ENCODE results near the gene CNTNAP5. TPM values are rescaled to one million over a fixed set of nuclear protein-coding genes. Genes with fewer than 3 reads are reported as not detected.

Gene CNTNAP5
- total RNA-seq, 1 experiment from 2014 or later, result 0.48 TPM

GRCh38 chr2:124670187-124670586, 645.1 kb downstream of the CNTNAP5 start:
- Mint-ChIP-seq H3K4me1 (peaks cover 7% of the 10 kb centered on the region in 2 experiments), H3K27me3 (ENCODE audit: low read depth) (no peaks in the 10 kb centered on the region), H3K9me3 (peaks cover 0 to 3% of the 10 kb centered on the region in 2 experiments; a peak in 1 of 5 replicates), H3K4me3 (no peak overlapping the region), H3K36me3 (ENCODE audit: insufficient read depth in 1 of 3, low read depth in 3 of 3) (no peaks in the 10 kb centered on the region), H3K27ac (no peak overlapping the region)
- H2BK12ac ChIP-seq (ENCODE audit: insufficient read length, low read depth, low read length), result no peak overlapping the region
- H4K20me1 ChIP-seq (ENCODE audit: control insufficient read depth, insufficient read depth, insufficient read length), result no peaks in the 10 kb centered on the region
- H3K56ac ChIP-seq (ENCODE audit: insufficient read length, low read depth, low read length), result no peak overlapping the region
- no peak overlapping the region for H3K18ac ChIP-seq (ENCODE audit: insufficient read length, low read depth, low read length)
- H2BK5ac ChIP-seq (ENCODE audit: insufficient read length, low read length), result no peak overlapping the region
- no peaks in the 10 kb centered on the region for H3K79me1 ChIP-seq (ENCODE audit: insufficient read depth, low read depth, low read length, poor library complexity, severe bottlenecking)
- no peak overlapping the region for H2BK120ac ChIP-seq (ENCODE audit: low read depth, low read length, poor library complexity, severe bottlenecking)
- H4K91ac ChIP-seq (ENCODE audit: insufficient read length, low read depth, low read length), result no peak overlapping the region
- H3K4me2 ChIP-seq (ENCODE audit: insufficient read depth, insufficient read length, low read length), result no peak overlapping the region
- H2BK20ac ChIP-seq (ENCODE audit: low read depth, low read length, poor library complexity, severe bottlenecking), result no peak overlapping the region
- H3K23me2 ChIP-seq (ENCODE audit: insufficient read length, low read depth, low read length, poor library complexity, severe bottlenecking), result no peaks in the 10 kb centered on the region
- H3K14ac ChIP-seq (ENCODE audit: insufficient read depth, low read length), result no peak overlapping the region
- no peak overlapping the region for H3K9ac ChIP-seq (ENCODE audit: extremely low read depth, insufficient read length, low read length)
- no peaks in the 10 kb centered on the region for H3K79me2 ChIP-seq (ENCODE audit: insufficient read depth, low read length)
- no peak overlapping the region for H2BK15ac ChIP-seq (ENCODE audit: low read depth, low read length)
- TF ChIP-seq CTCF (conservative IDR thresholded peaks at IDR 0.05), result no peak
- no peak for DNase-seq
- H3T11ph ChIP-seq (ENCODE audit: low read length), result no peak overlapping the region
- no peak overlapping the region for H3K4ac ChIP-seq (ENCODE audit: low read depth, low read length)
- no peak overlapping the region for H2AFZ ChIP-seq (ENCODE audit: low read length)
- H4K5ac ChIP-seq (ENCODE audit: insufficient read length, low read depth, low read length), result no peak overlapping the region
- no peak overlapping the region for H3K23ac ChIP-seq (ENCODE audit: insufficient read length, low read depth, low read length)
- no peak overlapping the region for H4K8ac ChIP-seq (replicated peaks; ENCODE audit: insufficient read length, low read depth, low read length)
- H3K4me1 ChIP-seq (ENCODE audit: insufficient read depth, low read length), result peaks cover 8% of the 10 kb centered on the region; the same call in 1 of the 2 replicates
- H3K27ac ChIP-seq (ENCODE audit: insufficient read length, low read depth, low read length), result no peak overlapping the region
- H3K9me3 ChIP-seq (ENCODE audit: control insufficient read depth, low read depth, low read length), result no peaks in the 10 kb centered on the region
- H2AK5ac ChIP-seq (ENCODE audit: insufficient read length, low read length), result no peak overlapping the region
- H3K27me3 ChIP-seq (ENCODE audit: insufficient read depth, low read length), result no peaks in the 10 kb centered on the region
